SK-MEL-5 (cell line): ENCODE measurements around the gene UBE2D2. TPM values are rescaled to one million over a fixed set of nuclear protein-coding genes. Genes with fewer than 3 reads are reported as not detected.
"Not testable (repeated sequence)": the region's sequence is repeated elsewhere in the genome, so short reads cannot be mapped to it uniquely, and the experiment has no call there.

ENCODE experiments used
- DNase-seq: peaks from one replicate; pipeline ENCODE4 v3.0.0-alpha.2; 2016; ENCODE audit warnings: low read depth, low spot score
- in situ Hi-C: cut with HindIII; loops from 2 replicates; pipeline ENCODE4 v1.10.0; 2016; ENCODE audit warnings: low sequenced_read_pairs, high pct_unique_total_duplicates, low pct_unique_long_range_greater_than_20kb
- polyA plus RNA-seq, 2 experiments: library from polyadenylated mRNA; depleted of rRNA; stranded (reverse); fragments of >200 nt; gene quantifications; 2 replicates each; pipeline ENCODE4 v1.2.3, GENCODE V29; 2015
- total RNA-seq: library from RNA; depleted of rRNA; stranded (reverse); fragments of >200 nt; shearing (Covaris generic); gene quantifications from 2 replicates; pipeline ENCODE4 v1.2.3, GENCODE V29; 2014; rRNA removed

Gene UBE2D2
- total RNA-seq, result 57.4 and 70.7 TPM in 2 replicates
- polyA plus RNA-seq (2015; cell fraction: cytosol; rRNA removed), result 52.4 and 52.8 TPM in 2 replicates
- polyA plus RNA-seq (2015; cell fraction: nucleus; rRNA removed), result 14.9 and 16.5 TPM in 2 replicates

- in situ Hi-C loops, result loop anchor here (25.0 kb wide), 1 partner anchor 149 kb away; the partner anchor contains the start of gene SPATA24
- peak; percentile 95 for DNase-seq
Measured at GRCh38 chr5:139560752-139561654, at the start of gene UBE2D2. Gene UBE2D2 (plus strand): TSS chr5:139561339. CDS start chr5:139561792, 453 bp downstream.

- in situ Hi-C loops, result no loop called here
- DNase-seq, result no peak
Measured at GRCh38 chr5:139512786-139513390, 48.3 kb upstream of the UBE2D2 start.

- in situ Hi-C loops, result not testable (repeated sequence)
- peak; percentile 85 for DNase-seq
Measured at GRCh38 chr5:139513434-139513833, 47.7 kb upstream of the UBE2D2 start.

- in situ Hi-C loops, result no loop called here
- DNase-seq, result no peak
Measured at GRCh38 chr5:139513852-139514485, 47.2 kb upstream of the UBE2D2 start.

- no peak for DNase-seq
Measured at GRCh38 chr5:139514486-139514856, 46.7 kb upstream of the UBE2D2 start.

GRCh38 chr5:139517683-139518564 is 43.2 kb upstream of the UBE2D2 start:
- in situ Hi-C loops, result no loop called here
- peak; percentile 80 for DNase-seq

More at GRCh38 chr5:139514486-139514856, 46.7 kb upstream of the UBE2D2 start:
- in situ Hi-C loops, result no loop called here

GRCh38 chr5:139523635-139524445 is 37.3 kb upstream of the UBE2D2 start:
- DNase-seq, result no peak
- in situ Hi-C loops, result no loop called here

- no peak for DNase-seq
- in situ Hi-C loops, result no loop called here
Measured at GRCh38 chr5:139524446-139524845, 36.7 kb upstream of the UBE2D2 start.

- DNase-seq, result no peak
- in situ Hi-C loops, result no loop called here
Measured at GRCh38 chr5:139524940-139525585, 36.1 kb upstream of the UBE2D2 start.

GRCh38 chr5:139525586-139526308 is 35.4 kb upstream of the UBE2D2 start:
- DNase-seq, in situ Hi-C loops: not testable (repeated sequence)

GRCh38 chr5:139526309-139527089 is 34.6 kb upstream of the UBE2D2 start:
- in situ Hi-C loops, DNase-seq: not testable (repeated sequence)

- in situ Hi-C loops, result not testable (repeated sequence)
Measured at GRCh38 chr5:139527090-139527470, 34.1 kb upstream of the UBE2D2 start.

GRCh38 chr5:139527896-139528467 is 33.2 kb upstream of the UBE2D2 start:
- peak; percentile 64 for DNase-seq
- in situ Hi-C loops, result not testable (repeated sequence)

More at GRCh38 chr5:139527090-139527470, 34.1 kb upstream of the UBE2D2 start:
- not testable (repeated sequence) for DNase-seq

GRCh38 chr5:139528695-139529094 is 32.4 kb upstream of the UBE2D2 start:
- in situ Hi-C loops, result not testable (repeated sequence)

More at GRCh38 chr5:139528695-139529094, 32.4 kb upstream of the UBE2D2 start:
- DNase-seq, result not testable (repeated sequence)
